ENCODE results near the gene CFAP251. TPM values are rescaled to one million over a fixed set of nuclear protein-coding genes. Genes with fewer than 3 reads are reported as not detected.

The CFAP251 gene
- total RNA-seq, 4 donors from 2014 or later, result 0.49 to 4.9 (median 0.61) TPM

DNA sequence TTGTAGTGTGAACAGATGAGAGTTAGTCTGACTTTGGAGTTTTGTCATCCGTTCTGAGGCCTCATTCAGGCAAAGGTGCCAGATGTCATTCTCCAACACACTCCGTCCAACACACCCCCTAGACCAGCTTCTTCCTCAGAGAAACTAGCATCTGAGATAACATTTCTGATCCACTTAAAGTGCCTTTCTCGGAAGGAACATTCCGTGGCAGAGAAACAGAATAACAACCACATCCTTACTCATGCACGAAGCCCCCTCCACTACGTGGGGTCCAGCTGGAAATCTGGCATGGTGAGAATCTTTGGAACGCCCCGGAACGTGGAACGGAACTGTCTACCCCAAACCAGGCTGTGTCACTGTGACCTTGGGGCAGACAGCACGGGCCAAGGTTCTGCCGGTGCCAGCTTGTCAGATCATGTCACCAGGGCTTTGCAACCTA is 86.3 kb downstream of the CFAP251 start:
- Histone ChIP-seq H3K27ac (no peak overlapping the region), H3K9me3 (no peaks in the 10 kb centered on the region), H3K4me1 (peaks cover 19 to 25% of the 10 kb centered on the region in 2 donors), H3K36me3 (no peaks in the 10 kb centered on the region), H3K27me3 (no peaks in the 10 kb centered on the region), H3K4me3 (no peak overlapping the region)
- ATAC-seq (no peak), DNase-seq (no peak)
- intact Hi-C loops (cut with DNase I; ENCODE audit: low total_unique reads) (no loop called here), in situ Hi-C loops (cut with MboI; ENCODE audit: low sequenced_read_pairs in 4 of 4) (no loop called here)
- TF ChIP-seq POLR2A (IDR thresholded peaks at IDR 0.05), result no peak
- TF ChIP-seq, protein P1, sequence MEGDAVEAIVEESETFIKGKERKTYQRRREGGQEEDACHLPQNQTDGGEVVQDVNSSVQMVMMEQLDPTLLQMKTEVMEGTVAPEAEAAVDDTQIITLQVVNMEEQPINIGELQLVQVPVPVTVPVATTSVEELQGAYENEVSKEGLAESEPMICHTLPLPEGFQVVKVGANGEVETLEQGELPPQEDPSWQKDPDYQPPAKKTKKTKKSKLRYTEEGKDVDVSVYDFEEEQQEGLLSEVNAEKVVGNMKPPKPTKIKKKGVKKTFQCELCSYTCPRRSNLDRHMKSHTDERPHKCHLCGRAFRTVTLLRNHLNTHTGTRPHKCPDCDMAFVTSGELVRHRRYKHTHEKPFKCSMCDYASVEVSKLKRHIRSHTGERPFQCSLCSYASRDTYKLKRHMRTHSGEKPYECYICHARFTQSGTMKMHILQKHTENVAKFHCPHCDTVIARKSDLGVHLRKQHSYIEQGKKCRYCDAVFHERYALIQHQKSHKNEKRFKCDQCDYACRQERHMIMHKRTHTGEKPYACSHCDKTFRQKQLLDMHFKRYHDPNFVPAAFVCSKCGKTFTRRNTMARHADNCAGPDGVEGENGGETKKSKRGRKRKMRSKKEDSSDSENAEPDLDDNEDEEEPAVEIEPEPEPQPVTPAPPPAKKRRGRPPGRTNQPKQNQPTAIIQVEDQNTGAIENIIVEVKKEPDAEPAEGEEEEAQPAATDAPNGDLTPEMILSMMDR (IDR thresholded peaks at IDR 0.05 in 4 of 5, conservative IDR thresholded peaks at IDR 0.05 in 1 of 5), result no peak

DNA sequence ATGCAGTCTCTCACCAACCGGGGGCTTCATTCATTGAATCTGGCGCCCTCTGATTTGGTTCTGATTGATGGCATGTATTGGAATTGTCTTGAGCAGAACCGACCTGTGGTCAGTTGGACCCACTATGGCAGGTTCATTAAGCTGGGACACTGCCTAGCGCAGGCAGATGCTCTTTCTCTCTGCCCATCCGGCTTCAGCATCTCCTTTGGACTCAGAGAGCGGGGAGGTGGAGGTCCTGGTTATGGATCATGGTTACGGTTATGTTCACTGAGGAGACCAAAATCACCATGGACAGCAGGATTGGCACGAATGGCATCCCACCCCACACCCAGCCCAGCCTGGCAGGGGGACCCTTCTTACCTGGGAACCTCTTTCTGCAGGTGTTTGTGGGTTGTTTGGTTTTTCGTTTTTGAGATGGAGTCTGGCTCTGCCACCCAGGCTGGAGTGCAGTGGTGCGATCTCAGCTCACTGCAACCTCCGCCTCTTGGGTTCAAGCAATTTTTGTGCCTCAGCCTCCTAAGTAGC is 86.9 kb downstream of the CFAP251 start:
- H3K27me3 ChIP-seq, result no peaks in the 10 kb centered on the region
- H3K27ac ChIP-seq, result no peak overlapping the region
- no peaks in the 10 kb centered on the region for H3K36me3 ChIP-seq
- no peak for DNase-seq
- no peaks in the 10 kb centered on the region for H3K9me3 ChIP-seq
- intact Hi-C loops (cut with DNase I; ENCODE audit: low total_unique reads) (no loop called here), in situ Hi-C loops (cut with MboI; ENCODE audit: low sequenced_read_pairs in 4 of 4) (no loop called here)
- TF ChIP-seq, protein P1 (IDR thresholded peaks at IDR 0.05 in 4 of 5, conservative IDR thresholded peaks at IDR 0.05 in 1 of 5), result no peak
- TF ChIP-seq POLR2A (IDR thresholded peaks at IDR 0.05), result no peak
- H3K4me3 ChIP-seq, result no peak overlapping the region
- H3K4me1 ChIP-seq, result peaks cover 19 to 25% of the 10 kb centered on the region in 2 donors
- no peak for ATAC-seq

DNA sequence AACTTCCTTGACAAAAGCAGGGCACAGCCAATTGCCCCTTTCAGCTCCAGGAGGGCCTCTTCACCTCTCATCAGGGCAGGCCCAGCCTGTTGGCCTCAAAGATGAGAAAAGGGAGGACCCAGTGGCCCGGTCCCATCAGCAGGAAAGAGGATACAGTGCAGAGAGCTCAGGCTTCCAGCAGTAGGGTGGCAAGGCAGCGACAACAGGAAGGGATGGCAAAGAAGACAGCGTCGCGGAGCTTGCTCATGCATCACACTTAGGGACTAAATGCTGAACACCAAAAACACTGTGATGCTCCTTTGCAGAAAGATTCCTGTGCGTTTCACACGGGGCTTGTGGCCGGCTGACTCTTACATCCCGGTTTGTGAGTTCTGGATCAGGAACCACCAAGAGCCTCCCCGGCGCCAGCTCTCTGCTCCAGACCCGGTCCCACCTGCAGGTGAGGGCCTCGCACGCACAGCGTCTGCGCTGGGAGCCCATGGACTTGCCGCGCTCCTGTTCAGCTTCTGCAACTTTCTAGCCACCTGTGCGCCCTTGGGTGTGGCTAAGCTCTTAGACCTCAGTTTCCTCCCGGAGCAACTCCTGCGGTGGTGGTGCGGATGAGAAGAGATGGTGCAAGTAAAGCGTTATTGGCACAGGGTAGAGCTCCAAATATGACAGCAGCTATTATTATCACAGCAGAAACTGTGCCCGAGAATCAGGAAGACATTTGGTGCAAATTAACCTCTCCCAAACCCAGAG is 88.0 kb downstream of the CFAP251 start:
- no peak for DNase-seq
- intact Hi-C loops (cut with DNase I; ENCODE audit: low total_unique reads), result no loop called here
- Histone ChIP-seq H3K9me3 (no peaks in the 10 kb centered on the region), H3K4me3 (no peak overlapping the region), H3K27me3 (no peaks in the 10 kb centered on the region), H3K36me3 (no peaks in the 10 kb centered on the region), H3K4me1 (peaks cover 19 to 25% of the 10 kb centered on the region in 2 donors), H3K27ac (no peak overlapping the region)
- in situ Hi-C loops (cut with MboI; ENCODE audit: low sequenced_read_pairs in 4 of 4), result no loop called here
- ATAC-seq, result no peak
- TF ChIP-seq POLR2A (IDR thresholded peaks at IDR 0.05), result no peak
- TF ChIP-seq, protein P1 (IDR thresholded peaks at IDR 0.05 in 4 of 5, conservative IDR thresholded peaks at IDR 0.05 in 1 of 5), result no peak

DNA sequence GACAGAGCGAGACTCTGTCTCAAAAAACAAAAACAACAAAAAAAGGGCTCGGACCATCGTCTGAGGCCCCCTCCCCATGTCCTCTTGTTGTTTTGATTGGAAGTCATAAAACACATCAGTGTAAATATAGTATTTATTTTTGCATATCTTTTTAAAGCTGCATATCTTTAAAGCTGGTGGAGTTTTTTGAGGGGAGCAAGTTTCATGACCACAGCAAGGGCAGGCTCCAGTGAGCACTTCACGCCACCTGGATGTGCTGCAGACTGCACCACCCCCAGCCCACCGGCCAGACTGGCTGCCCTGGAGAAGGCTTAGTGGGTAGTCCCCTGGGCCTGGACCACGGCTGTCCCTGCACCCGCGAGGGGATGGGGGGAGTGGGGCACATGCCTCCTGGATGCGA is 91.3 kb downstream of the CFAP251 start:
- Histone ChIP-seq H3K9me3 (no peaks in the 10 kb centered on the region), H3K27ac (no peak overlapping the region), H3K4me1 (peaks cover 18 to 23% of the 10 kb centered on the region in 2 donors), H3K36me3 (no peaks in the 10 kb centered on the region), H3K4me3 (no peak overlapping the region), H3K27me3 (no peaks in the 10 kb centered on the region)
- DNase-seq (no peak), ATAC-seq (no peak)
- no peak for TF ChIP-seq POLR2A (IDR thresholded peaks at IDR 0.05)
- TF ChIP-seq, protein P1 (IDR thresholded peaks at IDR 0.05 in 4 of 5, conservative IDR thresholded peaks at IDR 0.05 in 1 of 5), result no peak
- intact Hi-C loops (cut with DNase I; ENCODE audit: low total_unique reads) (no loop called here), in situ Hi-C loops (cut with MboI; ENCODE audit: low sequenced_read_pairs in 4 of 4) (no loop called here)

Data from gastrocnemius medialis (tissue), 4 donors.